G401 (cell line): ENCODE results near the gene TOX3. TPM values are rescaled to one million over a fixed set of nuclear protein-coding genes. Genes with fewer than 3 reads are reported as not detected.
A peak's percentile ranks its signal among the peaks of the same experiment; 100 is the strongest.

Experiments
- DNase-seq: peaks from one replicate; pipeline ENCODE4 v3.0.0-alpha.2; 2015; ENCODE audit warnings: low spot score
- in situ Hi-C: cut with HindIII; loops from 2 replicates; pipeline ENCODE4 v1.10.0; 2016; ENCODE audit warnings: low sequenced_read_pairs, mixed read lengths
- total RNA-seq: library from RNA; depleted of rRNA; stranded (reverse); fragments of >200 nt; shearing (Covaris generic); gene quantifications from 2 replicates; pipeline ENCODE4 v1.2.3, GENCODE V29; 2014; rRNA removed

The TOX3 gene
- total RNA-seq = not detected in 2 replicates

GRCh38 chr16:52547004-52547833 is at the start of gene TOX3:
Gene TOX3, minus strand, starts transcription at chr16:52547143. Its CDS starts 420 bp downstream, at chr16:52546723.
- no peak for DNase-seq
- in situ Hi-C loops = no loop called here

- DNase-seq = no peak
- in situ Hi-C loops = no loop called here
Measured at GRCh38 chr16:52592778-52593177, 45.8 kb upstream of the TOX3 start.

- in situ Hi-C loops = no loop called here
- DNase-seq = no peak
Measured at GRCh38 chr16:52591934-52592592, 45.1 kb upstream of the TOX3 start.

- in situ Hi-C loops = no loop called here
Measured at GRCh38 chr16:52591471-52591870, 44.5 kb upstream of the TOX3 start.

GRCh38 chr16:52586159-52586558 is 39.2 kb upstream of the TOX3 start:
- in situ Hi-C loops = no loop called here
- DNase-seq = no peak

More at GRCh38 chr16:52591471-52591870, 44.5 kb upstream of the TOX3 start:
- no peak for DNase-seq

- DNase-seq = no peak
- in situ Hi-C loops = no loop called here
Measured at GRCh38 chr16:52584354-52585320, 37.7 kb upstream of the TOX3 start.

- in situ Hi-C loops = no loop called here
- peak; percentile 1 for DNase-seq
Measured at GRCh38 chr16:52581530-52581929, 34.6 kb upstream of the TOX3 start.

- in situ Hi-C loops = no loop called here
- DNase-seq = no peak
Measured at GRCh38 chr16:52580488-52580887, 33.5 kb upstream of the TOX3 start.

- in situ Hi-C loops = no loop called here
Measured at GRCh38 chr16:52578829-52579498, 32.0 kb upstream of the TOX3 start.

GRCh38 chr16:52578007-52578828 is 31.3 kb upstream of the TOX3 start:
- in situ Hi-C loops = no loop called here
- no peak for DNase-seq

More at GRCh38 chr16:52578829-52579498, 32.0 kb upstream of the TOX3 start:
- DNase-seq = no peak

- in situ Hi-C loops = no loop called here
- DNase-seq = no peak
Measured at GRCh38 chr16:52577130-52577706, 30.3 kb upstream of the TOX3 start.

- in situ Hi-C loops = no loop called here
- no peak for DNase-seq
Measured at GRCh38 chr16:52573365-52574299, 26.7 kb upstream of the TOX3 start.

- in situ Hi-C loops = no loop called here
- no peak for DNase-seq
Measured at GRCh38 chr16:52572656-52573055, 25.7 kb upstream of the TOX3 start.

- in situ Hi-C loops = no loop called here
Measured at GRCh38 chr16:52570495-52571091, 23.6 kb upstream of the TOX3 start.

GRCh38 chr16:52569701-52570100 is 22.8 kb upstream of the TOX3 start:
- DNase-seq = no peak
- in situ Hi-C loops = no loop called here

More at GRCh38 chr16:52570495-52571091, 23.6 kb upstream of the TOX3 start:
- no peak for DNase-seq

GRCh38 chr16:52568983-52569690 is 22.2 kb upstream of the TOX3 start:
- in situ Hi-C loops = no loop called here
- DNase-seq = no peak
